ENCODE measurements around the gene KRTAP5-2. TPM values are rescaled to one million over a fixed set of nuclear protein-coding genes. Genes with fewer than 3 reads are reported as not detected.

KRTAP5-2 gene, protein sequence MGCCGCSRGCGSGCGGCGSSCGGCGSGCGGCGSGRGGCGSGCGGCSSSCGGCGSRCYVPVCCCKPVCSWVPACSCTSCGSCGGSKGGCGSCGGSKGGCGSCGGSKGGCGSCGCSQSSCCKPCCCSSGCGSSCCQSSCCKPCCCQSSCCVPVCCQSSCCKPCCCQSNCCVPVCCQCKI
- not detected in 2 replicates for total RNA-seq

DNA sequence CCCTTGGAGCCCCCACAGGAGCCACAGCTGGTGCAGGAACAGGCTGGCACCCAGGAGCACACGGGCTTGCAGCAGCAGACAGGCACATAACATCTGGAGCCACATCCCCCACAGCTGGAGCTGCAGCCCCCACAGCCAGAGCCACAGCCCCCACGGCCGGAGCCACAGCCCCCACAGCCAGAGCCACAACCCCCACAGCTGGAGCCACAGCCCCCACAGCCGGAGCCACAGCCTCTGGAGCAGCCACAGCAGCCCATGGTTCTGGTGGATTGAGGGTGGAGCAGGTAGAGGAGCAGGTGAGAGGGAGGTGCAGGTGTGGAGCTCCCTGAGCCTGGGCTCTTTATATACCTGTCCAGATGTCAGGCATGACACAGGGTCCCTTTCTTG lies at the start of gene KRTAP5-2:
TSS of gene KRTAP5-2 (minus strand) at position 301 of the 387 bp plus-strand sequence. CDS start at position 257, 44 bp downstream.

DNA sequence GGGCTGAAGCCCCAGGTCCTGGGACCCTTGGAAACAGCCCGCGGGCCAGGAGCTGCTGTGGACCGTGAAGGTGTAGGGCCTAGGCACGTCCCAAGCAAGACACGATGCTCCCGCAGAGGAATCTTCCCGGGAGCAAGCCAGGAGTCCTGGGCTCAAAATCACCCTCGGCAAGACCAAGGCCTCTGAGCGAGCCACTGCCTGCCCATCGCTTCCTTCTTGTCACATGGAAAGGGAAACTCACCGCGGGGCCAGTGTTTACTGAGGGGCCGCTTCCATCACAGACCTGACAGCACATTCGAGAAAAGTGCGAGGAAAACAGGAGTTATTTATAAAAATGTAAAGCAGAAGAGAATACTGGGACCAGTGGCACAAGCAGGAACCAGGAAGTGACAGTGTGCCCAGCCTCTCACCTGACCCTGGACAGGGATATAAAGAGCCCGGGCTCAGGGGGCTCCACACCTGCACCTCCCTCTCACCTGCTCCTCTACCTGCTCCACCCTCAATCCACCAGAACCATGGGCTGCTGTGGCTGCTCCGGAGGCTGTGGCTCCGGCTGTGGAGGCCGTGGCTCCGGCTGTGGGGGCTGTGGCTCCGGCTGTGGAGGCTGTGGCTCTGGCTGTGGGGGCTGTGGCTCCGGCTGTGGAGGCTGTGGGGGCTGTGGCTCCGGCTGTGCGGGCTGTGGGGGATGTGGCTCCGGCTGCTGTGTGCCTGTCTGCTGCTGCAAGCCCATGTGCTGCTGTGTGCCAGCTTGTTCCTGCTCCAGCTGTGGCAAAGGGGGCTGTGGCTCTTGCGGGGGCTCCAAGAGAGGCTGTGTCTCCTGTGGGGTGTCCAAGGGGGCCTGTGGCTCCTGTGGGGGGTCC lies 31.5 kb upstream of the KRTAP5-2 start, which contains the start of gene KRTAP5-5:
TSS of gene KRTAP5-5 (plus strand) at position 450 of the 860 bp plus-strand sequence. CDS start at position 516, 66 bp downstream.

DNA sequence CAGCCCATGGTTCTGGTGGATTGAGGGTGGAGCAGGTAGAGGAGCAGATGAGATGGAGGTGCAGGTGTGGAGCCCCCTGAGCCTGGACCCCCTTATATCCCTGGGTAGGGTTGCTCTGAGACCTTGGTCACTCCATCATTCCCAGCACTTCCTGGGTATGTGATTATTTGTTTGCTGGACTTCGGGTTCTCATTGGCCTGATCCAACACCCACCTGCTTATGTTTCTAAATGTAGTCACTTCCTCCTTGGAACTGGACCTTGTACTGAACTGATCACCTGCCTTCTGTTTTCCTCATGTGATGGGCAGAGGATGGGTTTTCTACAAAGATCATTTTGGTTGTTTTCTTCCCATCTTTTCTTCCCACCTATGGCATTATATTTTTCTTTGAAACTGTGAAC lies 24.0 kb upstream of the KRTAP5-2 start, which contains the start of gene KRTAP5-4:
TSS of gene KRTAP5-4 (minus strand) at position 53 of the 400 bp plus-strand sequence. CDS start at position 8, 45 bp downstream.

DNA sequence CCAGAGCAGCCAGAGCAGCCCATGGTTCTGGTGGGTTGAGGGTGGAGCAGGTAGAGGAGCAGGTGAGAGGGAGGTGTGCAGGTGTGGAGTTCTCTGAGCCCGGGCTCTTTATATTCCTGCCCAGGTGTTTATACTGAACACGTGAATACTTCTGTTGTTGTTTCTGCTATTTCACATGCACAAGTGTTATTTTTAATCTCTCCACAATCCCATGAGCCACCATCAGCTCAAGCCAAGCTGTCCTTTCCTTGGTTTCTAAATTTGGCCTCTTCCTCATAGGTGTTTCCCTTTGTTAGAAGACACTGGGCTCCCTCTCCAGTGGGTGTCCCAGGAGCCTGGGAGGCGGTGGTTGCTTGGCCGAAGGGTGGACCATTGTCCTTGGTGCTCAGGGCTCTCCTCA lies 10.3 kb upstream of the KRTAP5-2 start, which contains the start of gene KRTAP5-3:
TSS of gene KRTAP5-3 (minus strand) at position 101 of the 400 bp plus-strand sequence. CDS start at position 23, 78 bp downstream.

GRCh38 chr11:1584661-1585370 lies 13.3 kb downstream of the KRTAP5-2 start, which contains the start of gene KRTAP5-1:
TSS of gene KRTAP5-1 (minus strand) at chr11:1585283. CDS start at chr11:1585249, 34 bp downstream.

GRCh38 chr11:1572197-1573076 lies 25.7 kb downstream of the KRTAP5-2 start, which contains the start of gene DUSP8:
TSS of gene DUSP8 (minus strand) at chr11:1572271. CDS start at chr11:1565826, 6,445 bp downstream.

Other genes with a start within 250 kb of the KRTAP5-2 start
- 0.18 and 0.56 TPM in 2 replicates for gene BRSK2, start 208.4 kb downstream of the KRTAP5-2 start, total RNA-seq
- 48.4 and 48.8 TPM in 2 replicates for gene MOB2, start 111.5 kb downstream of the KRTAP5-2 start, total RNA-seq
- gene DUSP8, start 26.0 kb downstream of the KRTAP5-2 start, total RNA-seq: 0.45 and 0.85 TPM in 2 replicates
- not detected in 2 replicates for gene KRTAP5-1, start 13.0 kb downstream of the KRTAP5-2 start, total RNA-seq
- not detected in 2 replicates for gene KRTAP5-3, start 10.2 kb upstream of the KRTAP5-2 start, total RNA-seq
- not detected in 2 replicates for gene KRTAP5-4, start 23.8 kb upstream of the KRTAP5-2 start, total RNA-seq
- not detected in 2 replicates for gene KRTAP5-5, start 31.5 kb upstream of the KRTAP5-2 start, total RNA-seq
- not detected in 2 replicates for gene KRTAP5-6, start 98.9 kb upstream of the KRTAP5-2 start, total RNA-seq
- 0.09 and 0.56 TPM in 2 replicates for gene IFITM10, start 152.3 kb upstream of the KRTAP5-2 start, total RNA-seq
- 74.7 and 185 TPM in 2 replicates for gene CTSD, start 165.6 kb upstream of the KRTAP5-2 start, total RNA-seq
- 0.09 TPM in 1 of 2 replicates, not detected in the other for gene SYT8, start 236.7 kb upstream of the KRTAP5-2 start, total RNA-seq
- gene TNNI2, start 240.7 kb upstream of the KRTAP5-2 start, total RNA-seq: not detected in 2 replicates

Measured in endothelial cell of coronary artery (primary cell).